Osteocyte (in vitro differentiated cells): Measurements from ENCODE around the gene KBTBD8. TPM values are rescaled to one million over a fixed set of nuclear protein-coding genes. Genes with fewer than 3 reads are reported as not detected.

Experiments used
- DNase-seq: peaks from one replicate; pipeline ENCODE4 v3.0.0; 2021; ENCODE audit warnings: mixed read lengths; ENCODE audit not compliant: unreplicated experiment; ENCODE audit errors: extremely low spot score
- H3K27ac Mint-ChIP-seq: one replicate; pipeline ENCODE4 v1.8.0; 2021; ENCODE audit warnings: mild to moderate bottlenecking, mixed read lengths; ENCODE audit not compliant: unreplicated experiment
- H3K27me3 Mint-ChIP-seq: one replicate; pipeline ENCODE4 v1.8.0; 2021; ENCODE audit warnings: mixed read lengths; ENCODE audit not compliant: unreplicated experiment
- H3K36me3 Mint-ChIP-seq: one replicate; pipeline ENCODE4 v1.8.0; 2021; ENCODE audit warnings: mixed read lengths; ENCODE audit not compliant: unreplicated experiment
- H3K4me1 Mint-ChIP-seq: one replicate; pipeline ENCODE4 v1.8.0; 2021; ENCODE audit warnings: mixed read lengths; ENCODE audit not compliant: unreplicated experiment
- H3K4me3 Mint-ChIP-seq: one replicate; pipeline ENCODE4 v1.8.0; 2021; ENCODE audit warnings: mild to moderate bottlenecking, moderate library complexity, mixed read lengths; ENCODE audit not compliant: unreplicated experiment
- H3K9me3 Mint-ChIP-seq: one replicate; pipeline ENCODE4 v1.8.0; 2021; ENCODE audit warnings: mixed read lengths; ENCODE audit not compliant: unreplicated experiment
- CTCF ChIP-seq: fragments of 200-600 bp; sonication (generic); IDR thresholded peaks from 2 replicates; pipeline ENCODE4 v1.5.0; 2021; ENCODE audit warnings: antibody characterized with exemption, mild to moderate bottlenecking, moderate library complexity
- total RNA-seq: library from RNA; stranded (reverse); gene quantifications from 2 replicates; pipeline ENCODE4 v1.2.1, GENCODE V29; 2021

Gene KBTBD8
- total RNA-seq, 1 donor from 2014 or later = 0.75 TPM

- no peaks in the 10 kb centered on the region for H3K9me3 Mint-ChIP-seq
- peaks cover 61% of the 10 kb centered on the region for H3K27me3 Mint-ChIP-seq
- H3K27ac Mint-ChIP-seq = no peak overlapping the region
Observed at GRCh38 chr3:66956742-66957141, 41.4 kb upstream of the KBTBD8 start.

DNA sequence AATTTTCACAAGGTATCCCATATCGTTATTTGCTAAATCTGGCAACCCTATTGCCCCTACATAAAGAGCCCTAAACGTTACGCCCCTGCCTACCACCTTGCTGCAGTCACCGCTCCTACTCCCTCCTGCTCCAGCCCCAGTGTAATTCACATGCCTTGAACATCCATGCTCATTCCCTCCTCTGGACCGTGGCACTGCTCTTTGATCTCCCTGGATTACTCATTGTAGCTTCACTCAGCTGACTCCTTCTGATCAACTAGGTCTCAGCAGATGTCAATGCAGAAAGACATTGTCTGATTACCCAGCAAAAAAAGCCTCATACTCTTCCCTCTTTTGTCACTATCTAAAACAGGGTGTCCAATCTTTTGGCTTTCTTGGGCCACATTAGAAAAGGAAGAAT, 40.7 kb upstream of the KBTBD8 start:
- no peak overlapping the region for H3K4me3 Mint-ChIP-seq
- H3K36me3 Mint-ChIP-seq = no peaks in the 10 kb centered on the region
- TF ChIP-seq CTCF = no peak
- H3K27ac Mint-ChIP-seq = no peak overlapping the region
- DNase-seq = no peak
- H3K27me3 Mint-ChIP-seq = peaks cover 65% of the 10 kb centered on the region
- H3K4me1 Mint-ChIP-seq = no peaks in the 10 kb centered on the region
- no peaks in the 10 kb centered on the region for H3K9me3 Mint-ChIP-seq

More at GRCh38 chr3:66956742-66957141, 41.4 kb upstream of the KBTBD8 start:
- Mint-ChIP-seq H3K4me3 (no peak overlapping the region), H3K4me1 (no peaks in the 10 kb centered on the region), H3K36me3 (no peaks in the 10 kb centered on the region)
- DNase-seq = no peak
- TF ChIP-seq CTCF = no peak

- Mint-ChIP-seq H3K36me3 (no peaks in the 10 kb centered on the region), H3K27me3 (peaks cover 67% of the 10 kb centered on the region), H3K27ac (no peak overlapping the region), H3K4me1 (no peaks in the 10 kb centered on the region), H3K4me3 (no peak overlapping the region), H3K9me3 (no peaks in the 10 kb centered on the region)
- no peak for TF ChIP-seq CTCF
- DNase-seq = no peak
Observed at GRCh38 chr3:66958067-66958466, 40.0 kb upstream of the KBTBD8 start.

GRCh38 chr3:66962664-66963063, 35.4 kb upstream of the KBTBD8 start:
- no peak overlapping the region for H3K27ac Mint-ChIP-seq
- DNase-seq = no peak
- no peaks in the 10 kb centered on the region for H3K4me1 Mint-ChIP-seq
- no peaks in the 10 kb centered on the region for H3K9me3 Mint-ChIP-seq
- H3K36me3 Mint-ChIP-seq = no peaks in the 10 kb centered on the region
- H3K27me3 Mint-ChIP-seq = peaks cover 76% of the 10 kb centered on the region
- H3K4me3 Mint-ChIP-seq = no peak overlapping the region
- no peak for TF ChIP-seq CTCF

DNA sequence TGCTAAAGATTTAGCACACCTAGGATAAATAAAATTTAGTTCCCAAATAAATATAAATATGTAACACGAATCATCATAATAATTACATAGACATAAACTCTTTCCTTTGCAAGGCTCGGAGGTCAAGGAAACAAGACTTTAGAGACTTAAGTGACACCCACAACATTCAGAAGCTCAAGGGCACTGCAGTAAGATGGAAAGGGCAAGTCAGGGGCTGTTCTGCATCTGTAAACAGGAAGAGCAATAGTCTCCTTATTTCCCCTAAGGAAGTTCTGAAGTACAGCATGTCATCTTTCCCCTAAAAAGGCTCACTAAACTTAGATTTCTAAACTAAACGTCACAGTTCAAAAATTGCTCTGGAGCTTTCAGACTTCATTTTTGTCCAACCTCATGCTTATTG, 26.9 kb upstream of the KBTBD8 start:
- no peak for DNase-seq
- Mint-ChIP-seq H3K36me3 (no peaks in the 10 kb centered on the region), H3K27me3 (peaks cover 44% of the 10 kb centered on the region), H3K4me3 (no peak overlapping the region), H3K27ac (no peak overlapping the region), H3K4me1 (peaks cover 5% of the 10 kb centered on the region), H3K9me3 (no peaks in the 10 kb centered on the region)
- TF ChIP-seq CTCF = no peak
